ENCODE measurements around the gene PDILT. TPM values are rescaled to one million over a fixed set of nuclear protein-coding genes. Genes with fewer than 3 reads are reported as not detected.
"Not testable (repeated sequence)": the region's sequence is repeated elsewhere in the genome, so short reads cannot be mapped to it uniquely, and the experiment has no call there.

PDILT gene
- total RNA-seq, 4 donors from 2014 or later: not detected

- in situ Hi-C loops (cut with MboI; ENCODE audit: low sequenced_read_pairs in 4 of 4) (no loop called here), intact Hi-C loops (cut with DNase I; ENCODE audit: low total_unique reads) (no loop called here)
- no peaks in the 10 kb centered on the region for H3K27me3 ChIP-seq
- H3K36me3 ChIP-seq: no peaks in the 10 kb centered on the region
- no peak overlapping the region for H3K27ac ChIP-seq
- no peaks in the 10 kb centered on the region for H3K4me1 ChIP-seq
- H3K4me3 ChIP-seq: no peak overlapping the region
- no peak for TF ChIP-seq POLR2A (IDR thresholded peaks at IDR 0.05)
- TF ChIP-seq CTCF (IDR thresholded peaks at IDR 0.05 in 4 of 5, conservative IDR thresholded peaks at IDR 0.05 in 1 of 5): no peak
- ATAC-seq: no peak
- H3K9me3 ChIP-seq: no peaks in the 10 kb centered on the region
- no peak for DNase-seq
Measured at GRCh38 chr16:20325005-20325404, 79.5 kb downstream of the PDILT start.

- no peak overlapping the region for H3K4me3 ChIP-seq
- H3K4me1 ChIP-seq: no peaks in the 10 kb centered on the region
- in situ Hi-C loops (cut with MboI; ENCODE audit: low sequenced_read_pairs in 4 of 4): no loop called here
- H3K27me3 ChIP-seq: no peaks in the 10 kb centered on the region
- no peak overlapping the region for H3K27ac ChIP-seq
- H3K9me3 ChIP-seq: no peaks in the 10 kb centered on the region
- no peak for DNase-seq
- TF ChIP-seq CTCF (IDR thresholded peaks at IDR 0.05 in 4 of 5, conservative IDR thresholded peaks at IDR 0.05 in 1 of 5) (no peak), POLR2A (IDR thresholded peaks at IDR 0.05) (no peak)
- intact Hi-C loops (cut with DNase I; ENCODE audit: low total_unique reads): no loop called here
- no peak for ATAC-seq
- H3K36me3 ChIP-seq: no peaks in the 10 kb centered on the region
Measured at GRCh38 chr16:20323591-20324117, 80.9 kb downstream of the PDILT start.

GRCh38 chr16:20322696-20323095, 81.8 kb downstream of the PDILT start:
- Histone ChIP-seq H3K36me3 (no peaks in the 10 kb centered on the region), H3K27me3 (no peaks in the 10 kb centered on the region), H3K9me3 (no peaks in the 10 kb centered on the region), H3K27ac (no peak overlapping the region), H3K4me1 (no peaks in the 10 kb centered on the region), H3K4me3 (no peak overlapping the region)
- DNase-seq (no peak), ATAC-seq (no peak)
- in situ Hi-C loops (cut with MboI; ENCODE audit: low sequenced_read_pairs in 4 of 4): no loop called here
- TF ChIP-seq POLR2A (IDR thresholded peaks at IDR 0.05) (no peak), CTCF (IDR thresholded peaks at IDR 0.05 in 4 of 5, conservative IDR thresholded peaks at IDR 0.05 in 1 of 5) (no peak)
- intact Hi-C loops (cut with DNase I; ENCODE audit: low total_unique reads): no loop called here

GRCh38 chr16:20321671-20322070, 82.9 kb downstream of the PDILT start:
- H3K36me3 ChIP-seq: no peaks in the 10 kb centered on the region
- H3K4me3 ChIP-seq: no peak overlapping the region
- intact Hi-C loops (cut with DNase I; ENCODE audit: low total_unique reads) (no loop called here), in situ Hi-C loops (cut with MboI; ENCODE audit: low sequenced_read_pairs in 4 of 4) (no loop called here)
- TF ChIP-seq CTCF (IDR thresholded peaks at IDR 0.05 in 4 of 5, conservative IDR thresholded peaks at IDR 0.05 in 1 of 5) (no peak), POLR2A (IDR thresholded peaks at IDR 0.05) (no peak)
- no peaks in the 10 kb centered on the region for H3K9me3 ChIP-seq
- no peaks in the 10 kb centered on the region for H3K4me1 ChIP-seq
- ATAC-seq (no peak), DNase-seq (no peak)
- H3K27ac ChIP-seq: no peak overlapping the region
- no peaks in the 10 kb centered on the region for H3K27me3 ChIP-seq

- H3K4me3 ChIP-seq; H3K36me3 ChIP-seq; in situ Hi-C loops (cut with MboI; ENCODE audit: low sequenced_read_pairs in 4 of 4); H3K9me3 ChIP-seq; DNase-seq; H3K4me1 ChIP-seq; intact Hi-C loops (cut with DNase I; ENCODE audit: low total_unique reads); ATAC-seq; H3K27ac ChIP-seq; H3K27me3 ChIP-seq: not testable (repeated sequence)
Measured at GRCh38 chr16:20321051-20321450, 83.5 kb downstream of the PDILT start.

Data from gastrocnemius medialis (tissue), 4 donors.